SK-N-SH (cell line): ENCODE measurements around the gene FUT6.

ENCODE experiments used
- CTCF ChIP-seq: fragments of 200-600 bp; sonication (generic); IDR thresholded peaks from 2 replicates; pipeline ENCODE4 v1.6.1; 2017; ENCODE audit warnings: antibody characterized with exemption, mild to moderate bottlenecking, moderate library complexity
- EZH2phosphoT487 ChIP-seq: fragments of 200-600 bp; sonication (generic); IDR thresholded peaks from 2 replicates; pipeline ENCODE4 v1.6.1; 2017; ENCODE audit warnings: low read depth, mixed run types, mild to moderate bottlenecking, antibody characterized with exemption, moderate library complexity, borderline replicate concordance
- FOSL2 ChIP-seq: IDR thresholded peaks from 2 replicates; pipeline ENCODE4 v1.4.0; 2012; ENCODE audit warnings: low read depth, mild to moderate bottlenecking, moderate library complexity, borderline replicate concordance
- MEF2A ChIP-seq: IDR thresholded peaks from 2 replicates; pipeline ENCODE4 v1.4.0; 2012; ENCODE audit warnings: low read depth, borderline replicate concordance
- MXI1 ChIP-seq: IDR thresholded peaks from 2 replicates; pipeline ENCODE4 v1.6.1; 2012; ENCODE audit warnings: mild to moderate bottlenecking, low read depth, low read length, improper control_type of control experiment
- POLR2AphosphoS5 ChIP-seq: IDR thresholded peaks from 2 replicates; pipeline ENCODE4 v1.6.1; 2012; ENCODE audit warnings: low read depth, low read length
- RAD21 ChIP-seq: IDR thresholded peaks from 2 replicates; pipeline ENCODE4 v1.6.1; 2012; ENCODE audit warnings: mild to moderate bottlenecking, low read length
- RCOR1 ChIP-seq: fragments of 150-350 bp; IDR thresholded peaks from 2 replicates; pipeline ENCODE4 v1.6.1; 2017; ENCODE audit warnings: antibody characterized with exemption, low read length
- REST ChIP-seq: IDR thresholded peaks from 2 replicates; pipeline ENCODE4 v1.6.1; 2012; ENCODE audit warnings: mild to moderate bottlenecking, low read depth, low read length, moderate library complexity
- USF2 ChIP-seq: fragments of 150-350 bp; IDR thresholded peaks from 2 replicates; pipeline ENCODE4 v1.6.1; 2017; ENCODE audit warnings: antibody characterized with exemption, low read length, low read depth, borderline replicate concordance
- YY1 ChIP-seq: IDR thresholded peaks from 2 replicates; pipeline ENCODE4 v1.4.0; 2012; ENCODE audit warnings: low read depth, mild to moderate bottlenecking

GRCh38 chr19:5843295-5843927 is 3.9 kb upstream of the FUT6 start:
- TF ChIP-seq MXI1, result no peak
- no peak for TF ChIP-seq CTCF
- TF ChIP-seq POLR2AphosphoS5, result no peak
- no peak for TF ChIP-seq RAD21
- TF ChIP-seq EZH2phosphoT487, result no peak
- TF ChIP-seq REST, result no peak
- no peak for TF ChIP-seq YY1
- no peak for TF ChIP-seq FOSL2
- no peak for TF ChIP-seq MEF2A
- TF ChIP-seq RCOR1, result no peak
- TF ChIP-seq USF2, result no peak
